SIG-M5 (cell line): Measurements from ENCODE around the gene ANKDD1B.

ENCODE experiments used
- DNase-seq: peaks from one replicate; lab custom pipeline; 2025; lab: John Stamatoyannopoulos, UW

The ANKDD1B gene

GRCh38 chr5:75616371-75616881 lies 5.2 kb downstream of the ANKDD1B start:
- no peak for DNase-seq

GRCh38 chr5:75616971-75617621 lies 5.8 kb downstream of the ANKDD1B start:
- no peak for DNase-seq

DNA sequence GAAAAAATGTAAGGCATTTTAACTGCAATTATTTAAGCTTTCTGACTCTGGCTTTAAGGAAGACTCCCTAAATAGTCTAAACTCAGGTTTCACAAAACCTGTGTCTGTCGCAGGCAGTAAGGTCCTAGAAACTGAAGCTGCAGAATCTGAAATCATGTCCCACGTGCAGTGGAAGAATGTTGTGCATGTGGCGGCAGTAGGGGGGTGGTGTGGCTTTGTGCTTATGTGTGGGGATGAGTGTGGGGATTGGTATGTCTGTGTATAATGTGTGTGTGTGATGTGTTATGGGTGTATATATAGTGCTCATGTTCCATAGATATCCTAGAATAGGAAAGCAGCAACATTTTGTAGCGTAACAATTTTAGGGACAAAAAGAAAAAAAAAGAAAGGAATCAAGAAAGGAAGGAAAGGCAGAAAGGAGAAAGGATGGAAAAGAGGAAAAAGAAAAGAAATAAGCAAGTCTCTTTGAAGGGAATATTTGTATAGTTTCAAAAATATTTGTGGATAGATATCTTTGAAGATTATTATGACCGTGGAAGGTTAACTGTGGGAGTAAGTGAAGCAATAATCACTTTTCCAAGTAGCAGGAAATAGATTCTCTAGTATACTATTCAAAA lies 6.6 kb downstream of the ANKDD1B start:
- DNase-seq: no peak

DNA sequence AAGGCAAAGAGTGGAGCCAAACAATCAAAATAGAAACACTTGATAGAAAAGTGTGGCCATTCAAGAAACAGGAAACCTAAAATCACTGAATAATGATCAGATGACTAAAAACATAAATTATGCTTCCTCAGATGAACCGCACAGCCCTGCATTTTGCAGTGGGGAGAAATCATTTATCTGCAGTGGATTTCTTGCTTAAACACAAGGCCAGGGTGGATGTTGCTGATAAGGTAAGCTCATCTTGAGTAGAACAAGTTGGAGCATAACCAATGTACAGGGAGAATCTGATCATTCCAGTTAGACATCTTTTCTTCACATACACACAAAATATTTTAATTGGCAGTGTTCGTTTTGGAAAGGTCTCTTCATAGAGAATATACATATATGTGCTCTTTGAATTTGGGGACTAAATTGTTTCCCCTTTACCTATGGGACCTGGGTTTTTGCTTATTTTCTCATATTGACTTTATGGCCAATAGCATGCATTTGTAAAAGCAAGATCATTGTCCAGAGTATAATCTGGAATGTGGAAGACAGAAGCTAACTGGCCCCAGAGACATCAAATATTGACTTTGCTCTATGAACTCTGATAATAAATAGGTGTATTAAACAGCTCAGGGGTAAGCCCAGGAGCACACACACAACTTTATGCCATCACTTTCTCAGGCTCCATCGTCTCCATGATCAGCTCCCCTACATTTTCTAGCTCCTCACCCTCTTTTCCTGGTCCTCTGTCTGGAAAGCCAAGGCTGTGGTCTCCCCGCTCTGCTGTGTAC lies 9.1 kb downstream of the ANKDD1B start:
- no peak for DNase-seq

DNA sequence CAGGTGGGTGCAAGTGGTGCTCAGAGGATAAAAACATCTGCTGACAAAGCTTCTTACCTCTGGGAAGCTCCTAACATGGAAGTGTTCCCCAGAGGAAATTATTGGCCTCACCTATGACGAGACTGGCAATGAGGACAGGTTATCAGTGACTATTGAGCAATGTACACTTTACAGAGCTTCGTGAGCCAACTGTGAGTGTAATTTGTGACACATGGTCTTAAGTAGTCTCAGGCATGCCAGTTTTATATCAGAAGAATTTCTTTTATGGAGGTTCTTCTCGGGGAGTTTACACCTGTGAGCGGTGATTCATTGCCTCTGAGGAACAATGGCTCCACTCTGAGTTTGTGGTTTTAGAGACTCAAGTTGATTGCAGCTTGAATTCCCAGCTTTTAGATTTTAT lies 11.3 kb downstream of the ANKDD1B start:
- no peak for DNase-seq

- no peak for DNase-seq
Observed at GRCh38 chr5:75623846-75624245, 12.6 kb downstream of the ANKDD1B start.

DNA sequence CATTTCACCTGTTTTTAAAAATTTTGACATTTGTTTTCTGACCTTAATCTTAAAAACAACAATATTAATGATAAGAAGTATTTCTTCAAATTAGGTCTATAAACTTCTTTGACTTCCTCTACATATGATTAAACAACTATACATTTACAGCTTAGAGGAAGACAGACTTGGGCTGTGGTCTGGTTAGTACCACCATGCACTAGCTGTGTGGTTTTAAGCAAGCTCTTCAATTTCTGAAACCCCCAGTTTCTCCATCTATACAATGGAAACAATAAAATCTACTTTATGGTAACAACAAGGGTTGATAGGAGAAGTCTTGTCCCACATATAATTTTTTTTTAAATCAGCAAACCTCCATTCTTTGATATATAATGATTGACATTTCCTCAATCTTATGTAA lies 15.7 kb downstream of the ANKDD1B start:
- no peak for DNase-seq

GRCh38 chr5:75627801-75628200 lies 16.5 kb downstream of the ANKDD1B start:
- no peak for DNase-seq

GRCh38 chr5:75630875-75631274 lies 19.6 kb downstream of the ANKDD1B start:
- DNase-seq: no peak

DNA sequence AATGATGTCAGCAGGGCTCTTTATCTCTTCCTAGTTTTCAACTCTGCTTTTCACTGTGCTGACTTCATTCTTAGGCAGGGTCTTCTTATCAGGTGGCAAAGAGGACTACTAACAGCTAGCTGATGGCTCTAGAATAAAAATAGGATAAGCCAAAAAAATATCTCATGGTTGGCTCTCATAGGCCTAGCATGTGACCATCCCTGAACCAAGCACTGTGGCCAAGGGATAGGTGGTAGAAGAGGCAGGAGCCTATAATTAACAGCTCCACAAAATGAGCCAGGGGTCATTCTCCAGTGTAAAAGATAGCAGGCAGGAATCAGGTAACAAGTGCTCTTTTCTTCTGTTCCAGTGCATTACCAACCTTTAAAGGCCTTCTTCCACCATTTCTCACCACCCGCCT lies 21.1 kb downstream of the ANKDD1B start:
- no peak for DNase-seq

DNA sequence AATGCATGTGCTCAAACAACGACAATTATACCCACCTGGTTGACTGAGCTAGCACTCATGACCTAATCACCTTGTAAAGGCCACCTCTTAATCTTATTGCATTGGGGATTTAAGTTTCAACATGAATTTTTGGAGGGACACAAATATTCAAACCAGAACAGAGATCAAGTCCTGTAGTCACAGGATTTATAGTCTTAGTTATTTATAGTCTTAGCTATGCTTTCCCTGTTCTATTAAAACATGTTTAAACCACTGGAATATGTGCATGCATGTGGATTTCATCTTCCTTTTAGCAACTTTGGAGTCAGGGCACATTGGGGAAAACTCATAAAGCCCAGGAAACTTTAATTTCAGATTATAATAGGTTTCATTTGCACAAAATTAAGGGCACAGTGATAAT lies 26.7 kb downstream of the ANKDD1B start:
- no peak for DNase-seq

DNA sequence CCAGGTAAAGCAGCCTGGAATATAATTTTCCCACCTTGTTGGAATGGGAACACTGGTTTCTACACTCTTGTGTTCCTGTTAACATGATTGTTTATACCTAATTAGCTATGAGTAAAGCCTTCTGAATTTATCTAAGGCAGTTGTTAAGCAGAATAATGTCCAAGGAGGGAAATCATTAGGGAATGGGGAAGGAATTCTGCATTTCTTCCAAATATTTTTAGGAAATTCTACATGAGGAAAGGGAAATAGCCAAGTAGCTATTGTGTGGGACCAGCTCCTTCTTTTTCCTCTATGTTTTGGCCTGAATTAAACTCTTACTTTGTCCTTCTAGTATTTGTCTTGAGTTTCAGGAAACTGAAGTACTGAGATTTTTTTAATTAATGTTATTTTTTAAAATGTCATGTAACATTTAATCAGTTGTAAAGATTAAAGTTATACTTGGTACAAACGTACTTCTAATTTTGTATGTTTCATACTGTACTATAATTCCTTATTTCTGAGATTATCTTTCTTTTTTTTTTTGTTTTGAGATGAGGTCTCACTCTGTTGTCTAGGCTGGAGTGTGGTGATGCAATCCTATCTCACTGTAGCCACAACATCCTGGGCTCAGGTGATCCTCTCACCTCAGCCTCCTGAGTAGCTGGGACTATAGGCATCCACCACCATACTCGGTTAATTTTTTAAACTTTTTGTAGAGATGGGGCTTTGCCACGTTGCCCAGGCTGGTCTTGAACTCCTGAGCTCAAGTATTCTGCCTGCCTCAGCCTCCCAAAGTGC lies 28.5 kb downstream of the ANKDD1B start:
- no peak for DNase-seq

DNA sequence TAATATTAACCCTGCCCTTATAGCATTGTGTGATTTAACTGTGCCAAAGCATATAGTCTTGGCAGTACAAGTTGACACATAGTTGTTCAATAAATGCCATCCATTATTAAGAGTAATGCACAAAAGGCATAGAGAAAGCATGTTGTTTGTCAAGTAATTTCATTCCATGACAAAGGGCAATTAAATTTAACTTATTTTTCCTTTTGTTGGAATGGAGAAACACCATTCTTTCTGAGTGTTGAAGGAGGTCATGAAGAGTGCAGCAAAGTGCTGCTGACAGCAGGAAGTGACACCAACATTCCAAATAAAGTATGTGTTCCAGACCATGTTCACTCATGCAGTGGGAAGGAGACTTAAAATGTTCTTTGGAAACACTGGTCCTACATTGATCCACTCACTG lies 29.1 kb downstream of the ANKDD1B start:
- no peak for DNase-seq

GRCh38 chr5:75640826-75641225 lies 29.6 kb downstream of the ANKDD1B start:
- DNase-seq: no peak

GRCh38 chr5:75648712-75649111 lies 37.5 kb downstream of the ANKDD1B start:
- no peak for DNase-seq

DNA sequence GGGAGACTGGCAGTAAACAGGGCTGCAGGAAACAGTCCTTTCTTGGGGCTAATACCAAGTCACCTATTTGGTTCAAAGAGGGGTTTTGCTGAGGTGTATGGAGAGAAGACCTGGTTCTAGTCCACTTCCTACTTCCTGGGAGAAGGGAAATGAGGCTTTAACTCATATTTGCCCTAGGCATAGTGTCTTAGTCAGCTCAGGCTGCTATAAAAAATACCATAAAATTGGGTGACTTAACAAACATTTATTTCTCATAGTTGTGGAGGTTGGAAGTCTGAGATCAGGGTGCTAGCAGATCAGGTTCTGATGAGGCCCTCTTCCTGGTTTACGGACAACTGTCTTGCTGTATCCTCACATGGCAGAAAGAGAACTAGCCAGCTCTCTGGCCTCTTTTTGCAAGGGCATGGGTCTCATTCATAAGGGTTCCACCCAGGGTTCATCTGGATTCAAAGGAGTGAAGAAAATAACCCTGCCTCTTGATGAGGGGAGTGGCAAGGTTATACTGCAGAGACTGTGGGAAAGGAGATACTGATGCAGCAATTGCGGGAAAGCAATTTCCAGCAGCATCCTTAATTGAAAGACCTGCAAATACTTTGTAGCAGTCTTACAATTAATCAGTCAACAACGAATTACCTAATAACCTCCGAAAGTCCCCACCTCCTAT lies 40.5 kb downstream of the ANKDD1B start:
- DNase-seq: no peak

DNA sequence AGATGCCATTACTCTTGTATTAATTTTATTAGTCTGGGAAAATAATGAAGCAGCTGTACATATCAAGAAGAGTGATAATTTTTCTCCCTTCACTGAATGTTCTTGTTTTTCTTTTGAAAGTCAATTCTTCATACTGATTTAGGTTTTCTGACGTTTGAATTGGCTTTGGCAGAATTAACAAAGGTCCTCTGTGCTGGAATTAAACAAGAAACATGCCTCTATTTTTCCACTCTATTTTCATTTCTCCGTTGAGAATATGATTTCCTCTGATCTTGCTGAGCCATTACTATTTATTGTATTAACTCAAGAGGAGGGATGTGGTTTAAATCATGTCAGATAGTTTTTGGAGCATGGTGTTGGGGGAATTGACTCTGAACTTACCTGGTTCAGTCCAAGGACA lies 42.3 kb downstream of the ANKDD1B start:
- DNase-seq: no peak

GRCh38 chr5:75654693-75655295 lies 43.5 kb downstream of the ANKDD1B start:
- DNase-seq: no peak

DNA sequence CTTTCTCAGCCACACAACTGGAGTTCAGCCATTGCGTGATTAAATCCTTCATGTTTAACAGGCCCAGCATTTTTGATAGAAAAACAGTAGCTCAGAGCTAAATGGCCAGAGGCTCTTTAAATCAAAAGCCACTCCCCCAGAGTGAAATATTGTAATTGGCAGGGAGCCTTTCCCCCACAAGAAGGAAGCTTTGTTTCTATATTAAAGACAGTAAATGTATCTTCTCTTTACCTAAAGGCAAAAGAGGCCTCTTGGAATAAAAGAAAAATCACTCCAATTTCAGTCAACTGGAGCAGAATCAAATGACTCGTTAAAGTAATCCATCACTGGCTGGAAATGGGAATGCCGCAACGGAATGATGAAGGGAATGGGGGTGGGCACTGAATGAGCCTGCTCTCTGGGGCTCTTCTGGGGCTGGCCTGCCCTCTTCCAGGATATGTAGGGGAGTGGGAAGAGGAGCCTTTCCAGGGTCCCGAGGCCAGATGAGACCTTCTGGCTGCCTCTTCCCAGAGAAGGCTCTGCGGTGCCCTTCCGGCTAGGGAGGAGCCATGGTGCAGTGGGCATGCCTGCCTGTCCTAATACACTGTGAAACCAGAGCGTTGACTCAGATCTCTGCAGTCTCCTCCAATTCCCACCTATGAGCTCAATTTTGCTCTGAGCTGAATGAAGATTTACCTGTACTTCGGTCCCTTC lies 45.2 kb downstream of the ANKDD1B start:
- DNase-seq: no peak

DNA sequence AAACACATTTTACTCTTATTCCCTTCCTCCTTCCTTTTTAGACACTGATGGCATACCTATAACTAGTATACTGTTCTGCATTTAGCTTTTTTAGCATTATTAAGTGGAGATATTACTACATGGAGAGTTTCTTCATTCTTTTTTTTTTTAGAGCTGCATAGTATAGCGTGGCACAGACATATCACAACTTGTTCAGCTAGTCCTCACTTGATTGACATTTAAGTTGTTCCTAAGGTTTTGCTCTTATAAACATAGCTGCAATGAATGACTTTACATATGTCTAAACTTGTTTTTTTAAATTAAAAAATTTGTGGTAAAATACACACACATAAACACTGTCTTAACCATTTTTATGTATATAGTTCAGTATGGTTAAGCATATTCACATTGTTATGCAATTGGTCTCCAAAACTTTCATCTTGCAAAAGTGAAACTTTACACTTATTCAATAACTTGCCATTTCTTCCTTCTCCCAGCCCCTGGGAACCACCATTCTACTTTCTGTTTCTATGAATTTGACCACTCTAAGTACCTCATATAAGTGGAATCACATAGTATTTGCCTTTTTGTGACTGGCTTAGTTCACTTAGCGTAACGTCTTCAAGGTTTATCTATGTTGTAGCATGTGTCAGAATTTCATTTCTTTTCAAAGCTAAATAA lies 48.7 kb downstream of the ANKDD1B start:
- no peak for DNase-seq
